ENCODE data around the gene SYTL2.
"Not testable (repeated sequence)": the region's sequence is repeated elsewhere in the genome, so short reads cannot be mapped to it uniquely, and the experiment has no call there.

SYTL2 gene

DNA sequence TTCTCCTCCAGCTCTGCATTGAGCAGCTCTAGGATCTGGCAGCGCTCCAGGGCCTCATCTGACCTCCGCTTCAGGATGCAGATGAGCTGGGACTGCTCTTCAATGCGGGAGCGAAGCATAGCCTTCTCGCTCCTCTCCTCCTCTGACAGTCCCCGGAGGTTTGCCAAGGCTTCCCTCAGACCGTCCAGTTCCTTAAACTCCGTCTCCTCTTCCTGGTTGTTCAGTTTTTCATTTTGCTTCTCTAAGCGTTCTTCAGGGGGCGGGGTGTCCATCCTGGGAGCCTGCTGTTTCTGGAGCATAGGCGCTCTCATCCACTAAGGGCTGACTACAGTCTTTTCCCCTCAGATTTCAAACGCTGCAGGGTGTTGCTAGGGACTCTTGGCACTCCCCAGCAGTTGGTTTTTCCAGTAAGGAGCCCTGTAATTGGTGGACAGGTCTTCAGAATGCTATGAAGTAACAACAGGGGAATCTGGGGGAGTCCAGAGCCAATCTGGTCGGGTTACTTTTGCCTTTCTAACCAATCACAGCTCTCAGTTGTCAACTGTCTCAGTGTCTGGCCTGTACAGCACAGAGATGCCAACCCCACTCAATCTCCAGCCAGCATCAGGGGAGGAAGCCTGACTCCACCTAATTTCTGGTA lies 125.0 kb downstream of the SYTL2 start, which contains the start of gene CCDC89:
TSS of gene CCDC89 (minus strand) at position 376 of the 640 bp plus-strand sequence. CDS start at position 311, 65 bp downstream.
- no peak for DNase-seq (ENCODE audit: low read depth in 3 of 3)

- no peak for DNase-seq (ENCODE audit: low read depth in 3 of 3)
These were observed 125.7 kb downstream of the SYTL2 start for GRCh38 chr11:85685125-85685819.

GRCh38 chr11:85682330-85683305 lies 128.3 kb downstream of the SYTL2 start:
- DNase-seq (ENCODE audit: low read depth in 3 of 3) = peak; percentile 46 to 53 (median 47)

DNA sequence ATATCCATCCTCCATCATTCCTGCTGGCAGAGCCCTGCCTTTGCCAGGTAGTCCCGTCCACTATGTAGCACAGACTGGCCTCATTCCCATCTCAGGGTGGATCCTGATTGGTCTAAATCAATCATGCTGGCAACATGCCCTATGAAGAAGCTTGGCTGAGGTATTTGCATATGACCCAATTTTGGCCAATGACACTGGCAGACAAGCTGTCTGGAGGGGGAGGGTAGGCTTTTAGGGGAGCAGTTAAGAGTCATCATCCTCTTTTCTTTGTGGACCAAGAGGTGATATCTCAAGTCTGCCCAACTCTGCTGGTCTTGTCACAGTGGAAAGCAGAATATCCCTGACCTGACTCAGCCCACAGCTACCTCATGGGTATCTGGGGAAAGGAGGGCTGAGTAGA lies 130.0 kb downstream of the SYTL2 start:
- no peak for DNase-seq (ENCODE audit: low read depth in 3 of 3)

DNA sequence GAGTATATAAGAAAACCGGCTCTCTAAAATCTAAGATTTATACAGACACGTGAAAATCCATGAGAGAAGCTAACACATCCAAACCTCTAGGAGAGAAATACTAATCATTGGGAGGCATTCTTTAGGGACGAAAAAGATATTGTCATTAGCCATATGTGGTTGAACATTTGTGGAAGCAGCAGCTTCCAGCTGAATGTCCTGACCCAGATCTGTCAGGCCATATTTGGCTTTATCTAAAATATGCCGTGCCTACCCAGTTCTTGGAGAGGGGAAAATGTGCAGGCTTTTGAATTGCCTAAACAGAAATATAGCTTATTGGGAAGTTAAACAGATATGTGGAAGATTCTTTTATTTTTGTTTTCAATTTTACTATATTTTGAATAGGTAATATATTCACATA lies 131.4 kb downstream of the SYTL2 start:
- no peak for DNase-seq (ENCODE audit: low read depth in 3 of 3)

DNA sequence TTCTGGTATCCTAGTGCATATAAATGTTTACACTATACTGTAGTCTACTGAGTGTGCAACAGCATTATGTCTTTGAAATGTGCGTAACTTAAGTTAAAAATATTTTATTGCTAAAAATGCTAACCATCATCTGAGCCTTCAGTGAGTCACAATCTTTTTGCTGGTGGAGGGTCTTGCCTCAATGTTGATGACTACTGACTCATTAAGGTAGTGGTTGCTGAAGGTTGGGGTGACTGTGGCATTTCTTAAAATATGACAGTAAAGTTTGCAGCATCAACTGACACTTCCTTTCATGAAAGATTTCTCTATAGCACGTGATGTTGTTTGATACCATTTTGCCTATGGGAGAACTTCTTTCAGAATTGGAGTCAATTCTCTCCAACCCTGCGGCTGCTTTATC lies 137.5 kb downstream of the SYTL2 start:
- DNase-seq (ENCODE audit: low read depth in 3 of 3) = no peak

DNA sequence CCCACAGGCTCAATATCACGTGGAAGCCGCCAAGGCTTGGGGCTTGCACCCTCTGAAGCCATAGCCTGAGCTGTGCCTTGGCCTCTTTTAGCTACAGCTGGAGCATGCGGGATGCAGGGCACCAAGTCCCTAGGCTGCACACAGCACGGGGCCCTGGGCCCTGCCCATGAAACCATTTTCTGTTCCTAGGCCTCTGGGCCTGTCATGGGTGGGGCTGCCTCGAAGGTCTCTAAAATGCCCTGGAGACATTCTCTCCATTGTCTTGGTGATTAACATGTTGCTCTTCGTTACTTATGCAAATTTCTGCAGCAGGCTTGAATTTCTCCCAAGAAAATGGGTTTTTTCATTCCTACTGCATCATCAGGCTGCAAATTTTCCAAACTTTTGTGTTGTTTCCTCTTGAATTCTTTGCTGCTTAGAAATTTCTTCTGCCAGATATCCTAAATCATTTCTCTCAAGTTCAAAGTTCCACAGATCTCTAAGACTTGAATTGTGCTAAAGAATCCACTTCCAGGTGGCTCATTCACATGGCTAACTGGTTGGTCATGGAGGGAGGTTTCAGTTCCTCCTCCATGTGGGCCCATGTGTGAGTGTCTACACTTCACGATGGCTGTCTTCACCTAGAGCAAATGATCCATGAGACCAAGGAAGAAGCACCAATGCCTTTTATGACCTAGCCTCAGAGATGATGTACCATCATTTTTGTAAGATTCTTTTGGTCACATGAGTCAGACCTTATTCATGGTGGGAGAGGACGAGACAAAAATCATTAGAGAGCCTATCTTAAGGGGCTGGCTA lies 138.6 kb downstream of the SYTL2 start:
- DNase-seq (ENCODE audit: low read depth in 3 of 3) = no peak

DNA sequence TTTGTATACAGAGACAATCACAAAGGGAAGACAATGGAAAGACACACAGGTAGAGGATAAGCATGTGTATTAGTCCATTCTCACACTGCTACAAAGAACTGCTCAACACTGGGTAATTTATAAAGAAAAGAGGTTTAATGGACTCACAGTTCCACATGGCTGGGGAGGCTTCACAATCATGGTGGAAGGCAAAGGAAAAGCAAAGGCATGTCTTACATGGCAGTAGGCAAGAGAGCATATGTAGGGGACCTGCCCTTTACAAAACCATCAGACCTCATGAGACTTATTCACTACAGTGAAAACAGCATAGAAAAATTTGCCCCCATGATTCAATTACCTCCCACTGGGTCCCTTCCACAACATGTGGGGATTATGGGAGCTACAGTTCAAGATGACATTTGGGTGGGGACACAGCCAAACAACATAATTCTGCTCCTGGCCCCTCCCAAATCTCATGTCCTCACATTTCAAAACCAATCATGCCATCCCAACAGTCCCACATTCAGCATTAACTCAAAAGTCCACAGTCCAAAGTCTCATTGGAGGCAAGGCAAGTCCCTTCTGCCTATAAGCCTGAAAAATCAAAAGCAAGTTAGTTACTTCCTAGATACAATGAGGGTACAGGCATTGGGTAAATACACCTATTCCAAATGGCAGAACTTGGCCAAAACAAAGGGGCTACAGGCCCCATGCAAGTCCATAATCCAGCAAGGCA lies 139.8 kb downstream of the SYTL2 start:
- DNase-seq (ENCODE audit: low read depth in 3 of 3) = not testable (repeated sequence)

- no peak for DNase-seq (ENCODE audit: low read depth in 3 of 3)
These were observed 142.8 kb downstream of the SYTL2 start for GRCh38 chr11:85668157-85668556.

DNA sequence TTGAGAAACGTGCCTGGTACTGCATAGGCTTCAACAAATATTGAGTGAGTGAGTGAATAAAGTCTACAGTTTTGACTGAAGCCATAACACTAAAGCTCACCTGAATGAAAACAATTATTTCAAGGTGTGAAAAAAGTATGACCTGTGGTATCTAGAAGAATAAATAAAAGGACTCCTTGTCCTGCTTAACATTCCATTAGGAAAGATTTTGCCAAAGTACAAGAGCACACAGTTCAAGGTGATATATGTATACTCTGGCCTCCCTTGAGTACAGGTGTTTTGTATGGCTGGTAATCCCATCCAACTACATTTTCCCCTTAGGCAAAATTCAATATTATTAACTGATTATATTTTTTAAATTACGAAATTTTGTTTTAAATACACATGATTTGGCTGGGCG lies 144.3 kb downstream of the SYTL2 start:
- DNase-seq (ENCODE audit: low read depth in 3 of 3) = no peak

DNA sequence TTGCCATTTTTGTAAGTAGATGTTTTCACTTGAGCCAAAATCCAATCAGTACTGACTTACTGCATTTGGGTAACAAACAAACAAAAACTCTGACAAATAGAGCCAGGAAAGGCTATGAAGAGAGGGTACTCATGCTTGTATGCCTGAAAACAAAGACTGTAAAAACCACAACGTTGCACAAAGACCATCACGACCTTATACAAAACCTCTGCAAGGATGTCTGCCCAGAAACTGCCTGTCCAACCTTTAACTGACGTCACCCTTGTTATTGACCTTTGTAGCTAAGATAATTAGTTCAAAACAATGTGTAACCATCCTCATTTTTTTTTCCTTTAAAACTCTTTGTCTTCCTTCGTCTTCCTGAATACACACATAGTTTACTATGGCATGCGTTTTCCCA lies 145.2 kb downstream of the SYTL2 start:
- DNase-seq (ENCODE audit: low read depth in 3 of 3) = no peak

DNA sequence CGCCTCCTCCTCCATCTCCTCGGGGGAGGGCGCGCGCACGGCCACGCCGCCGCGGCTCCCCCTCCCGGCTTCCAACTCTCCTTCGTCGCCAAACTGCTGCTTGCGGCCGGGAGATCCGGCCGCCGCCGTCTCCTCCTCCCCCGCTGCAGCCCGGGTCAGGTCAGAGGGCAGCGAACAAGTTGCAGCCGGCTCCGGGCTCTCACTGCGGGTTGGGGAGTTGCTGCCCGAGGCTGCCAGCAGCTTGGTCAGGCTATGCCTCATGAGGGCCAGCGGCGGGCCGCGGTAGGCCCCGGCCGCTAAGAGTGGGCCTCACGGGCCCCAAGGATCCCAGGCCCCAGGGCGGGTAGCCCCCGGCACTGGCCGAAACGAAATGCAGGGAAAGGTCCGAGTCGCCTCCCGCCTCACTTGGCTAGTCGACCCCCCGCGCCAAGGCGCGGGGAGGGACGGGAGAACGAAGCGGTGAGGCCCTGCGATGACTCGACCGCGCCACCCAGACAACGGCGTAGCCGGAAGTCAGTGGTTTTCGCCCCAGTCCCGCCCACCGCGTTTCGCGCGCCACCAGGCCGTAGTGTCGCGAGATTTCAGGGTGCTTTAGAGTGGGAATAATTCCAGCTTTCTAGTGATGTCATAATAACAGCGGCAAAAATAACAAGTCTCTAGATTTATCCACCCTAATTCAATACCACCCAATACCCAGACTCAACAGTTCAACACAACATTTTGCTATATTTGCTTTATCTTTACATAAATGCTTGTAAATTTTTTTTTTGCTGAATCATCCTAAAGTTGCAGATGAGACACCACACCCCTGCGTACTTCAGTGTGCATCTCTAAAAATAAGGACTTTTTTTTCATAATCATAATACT lies 146.1 kb downstream of the SYTL2 start, which contains the start of gene CREBZF:
TSS of gene CREBZF (minus strand) at position 515 of the 867 bp plus-strand sequence. CDS start at position 261, 254 bp downstream.
- DNase-seq (ENCODE audit: low read depth in 3 of 3) = peak; percentile 92 to 94 (median 93)

- DNase-seq (ENCODE audit: low read depth in 3 of 3) = peak; percentile 76 to 81 (median 79)
These were observed 147.0 kb downstream of the SYTL2 start for GRCh38 chr11:85663753-85664614.

DNA sequence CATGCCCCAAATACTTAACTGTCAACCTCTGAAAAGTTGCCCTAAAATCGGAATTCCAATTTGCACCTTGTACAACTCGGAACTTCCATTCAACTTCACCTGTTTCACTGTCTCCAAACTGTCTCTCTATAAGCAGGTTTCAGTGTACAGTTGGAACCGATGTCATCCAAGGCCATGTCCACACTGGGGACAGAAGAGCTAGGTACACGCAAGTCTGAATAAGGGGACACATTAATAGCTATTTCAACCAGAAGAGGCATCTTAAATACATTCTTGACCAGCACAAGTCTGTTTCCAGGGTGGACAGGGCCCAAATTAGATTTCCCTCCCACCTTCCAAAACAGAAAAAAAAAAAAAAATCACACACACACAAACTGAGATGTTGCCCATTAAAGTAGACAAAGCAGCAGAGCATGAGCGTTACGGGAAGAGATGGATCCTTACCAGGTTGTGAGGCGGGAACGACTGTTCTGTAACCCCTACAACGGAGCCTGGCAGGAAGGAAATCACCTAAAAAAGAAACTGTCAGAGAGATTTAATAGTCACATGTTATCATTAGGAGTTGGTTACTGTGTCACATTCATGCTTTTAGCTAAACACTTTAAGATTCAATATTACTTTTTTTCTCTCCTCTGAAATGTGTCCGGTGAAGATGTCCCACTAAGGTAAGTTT lies 147.7 kb downstream of the SYTL2 start:
- no peak for DNase-seq (ENCODE audit: low read depth in 3 of 3)

GRCh38 chr11:85661972-85662664 lies 148.8 kb downstream of the SYTL2 start:
- DNase-seq (ENCODE audit: low read depth in 3 of 3) = no peak

- no peak for DNase-seq (ENCODE audit: low read depth in 3 of 3)
These were observed 152.8 kb downstream of the SYTL2 start for GRCh38 chr11:85658180-85658579.

DNA sequence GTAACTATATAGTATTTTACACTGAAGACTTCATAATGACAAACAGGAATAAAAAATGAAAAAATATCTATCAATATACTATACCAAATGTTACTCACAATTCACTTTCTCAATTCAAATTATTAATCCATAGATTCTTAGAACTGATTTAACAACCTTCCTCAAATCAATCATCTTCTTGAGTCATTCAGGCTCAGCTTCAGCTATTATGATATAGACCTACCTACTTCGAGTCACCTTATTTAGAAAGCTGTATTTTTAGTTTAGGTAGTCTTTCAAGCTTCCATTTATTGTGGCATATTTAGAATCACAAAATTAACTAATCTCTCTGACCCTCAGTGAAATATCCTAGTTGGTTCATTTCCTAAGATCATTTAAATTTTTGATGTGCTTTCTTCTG lies 154.2 kb downstream of the SYTL2 start:
- DNase-seq (ENCODE audit: low read depth in 3 of 3) = no peak

Measured in stimulated activated CD4-positive, alpha-beta T cell treated with anti-CD3 and anti-CD28 coated beads, TNF-alpha, amount 100 ng/mL, for 48 hours (primary cell).